Mucosa of rectum (tissue), 2 donors: ENCODE results near the gene CPNE5.

Experiments
- H3K27ac ChIP-seq, 2 donors: one replicate each; pipeline ENCODE4 v1.7.0; 2013; ENCODE audit warnings: inconsistent platforms in 2 of 2, low read depth in 2 of 2, low read length in 2 of 2
- H3K27me3 ChIP-seq, 2 donors: one replicate each; pipeline ENCODE4 v1.7.0; 2013; ENCODE audit warnings: low read length in 2 of 2; ENCODE audit not compliant: control insufficient read depth in 2 of 2, insufficient read depth in 2 of 2
- H3K36me3 ChIP-seq, 2 donors: one replicate each; pipeline ENCODE4 v1.7.0; 2013; ENCODE audit warnings: low read length in 2 of 2; ENCODE audit not compliant: control insufficient read depth in 2 of 2, insufficient read depth in 2 of 2
- H3K4me1 ChIP-seq, 2 donors: one replicate each; pipeline ENCODE4 v1.7.0; 2013; ENCODE audit warnings: low read length in 2 of 2, mild to moderate bottlenecking in 1 of 2; ENCODE audit not compliant: control insufficient read depth in 2 of 2, insufficient read depth in 2 of 2
- H3K4me3 ChIP-seq, 2 donors: one replicate each; pipeline ENCODE4 v1.7.0; 2013; ENCODE audit warnings: low read length in 2 of 2
- H3K9ac ChIP-seq, 2 donors: one replicate each; pipeline ENCODE4 v1.7.0; 2013; ENCODE audit warnings: low read length in 2 of 2, low read depth in 1 of 2, mild to moderate bottlenecking in 1 of 2
- H3K9me3 ChIP-seq, 2 donors: one replicate each; pipeline ENCODE4 v1.7.0; 2013; ENCODE audit warnings: low read length in 2 of 2; ENCODE audit not compliant: control insufficient read depth in 2 of 2
- donor health status: healthy.
- donor health status: Normal muscosa, but diverticular disease.

CPNE5 gene

GRCh38 chr6:36703982-36704381, 135.3 kb downstream of the CPNE5 start:
- Histone ChIP-seq H3K27ac (no peak overlapping the region), H3K4me1 (peaks cover 0 to 4% of the 10 kb centered on the region in 2 donors), H3K9me3 (no peaks in the 10 kb centered on the region)

GRCh38 chr6:36703081-36703606, 136.1 kb downstream of the CPNE5 start:
- no peak overlapping the region for H3K4me3 ChIP-seq
- H3K27ac ChIP-seq, result no peak overlapping the region

More at GRCh38 chr6:36703982-36704381, 135.3 kb downstream of the CPNE5 start:
- Histone ChIP-seq H3K9ac (no peak overlapping the region), H3K4me3 (no peak overlapping the region), H3K36me3 (no peaks in the 10 kb centered on the region), H3K27me3 (no peaks in the 10 kb centered on the region)

GRCh38 chr6:36702656-36703055, 136.6 kb downstream of the CPNE5 start:
- Histone ChIP-seq H3K27ac (no peak overlapping the region), H3K9me3 (no peaks in the 10 kb centered on the region), H3K4me3 (no peak overlapping the region), H3K4me1 (peaks cover 0 to 6% of the 10 kb centered on the region in 2 donors), H3K36me3 (no peaks in the 10 kb centered on the region), H3K9ac (no peak overlapping the region), H3K27me3 (no peaks in the 10 kb centered on the region)

More at GRCh38 chr6:36703081-36703606, 136.1 kb downstream of the CPNE5 start:
- H3K27me3 ChIP-seq, result no peaks in the 10 kb centered on the region
- peaks cover 0 to 6% of the 10 kb centered on the region in 2 donors for H3K4me1 ChIP-seq
- no peaks in the 10 kb centered on the region for H3K9me3 ChIP-seq
- no peak overlapping the region for H3K9ac ChIP-seq
- H3K36me3 ChIP-seq, result no peaks in the 10 kb centered on the region

GRCh38 chr6:36701401-36701991, 137.7 kb downstream of the CPNE5 start:
- no peak overlapping the region for H3K4me3 ChIP-seq
- H3K27me3 ChIP-seq, result no peaks in the 10 kb centered on the region
- H3K9ac ChIP-seq, result no peak overlapping the region
- no peaks in the 10 kb centered on the region for H3K36me3 ChIP-seq
- peaks cover 0 to 6% of the 10 kb centered on the region in 2 donors for H3K4me1 ChIP-seq
- no peaks in the 10 kb centered on the region for H3K9me3 ChIP-seq
- H3K27ac ChIP-seq, result no peak overlapping the region

- no peaks in the 10 kb centered on the region for H3K9me3 ChIP-seq
- no peak overlapping the region for H3K27ac ChIP-seq
- no peaks in the 10 kb centered on the region for H3K27me3 ChIP-seq
- H3K4me3 ChIP-seq, result no peak overlapping the region
- no peak overlapping the region for H3K9ac ChIP-seq
- no peaks in the 10 kb centered on the region for H3K36me3 ChIP-seq
- peaks cover 0 to 6% of the 10 kb centered on the region in 2 donors for H3K4me1 ChIP-seq
Measured at GRCh38 chr6:36700831-36701230, 138.4 kb downstream of the CPNE5 start.

DNA sequence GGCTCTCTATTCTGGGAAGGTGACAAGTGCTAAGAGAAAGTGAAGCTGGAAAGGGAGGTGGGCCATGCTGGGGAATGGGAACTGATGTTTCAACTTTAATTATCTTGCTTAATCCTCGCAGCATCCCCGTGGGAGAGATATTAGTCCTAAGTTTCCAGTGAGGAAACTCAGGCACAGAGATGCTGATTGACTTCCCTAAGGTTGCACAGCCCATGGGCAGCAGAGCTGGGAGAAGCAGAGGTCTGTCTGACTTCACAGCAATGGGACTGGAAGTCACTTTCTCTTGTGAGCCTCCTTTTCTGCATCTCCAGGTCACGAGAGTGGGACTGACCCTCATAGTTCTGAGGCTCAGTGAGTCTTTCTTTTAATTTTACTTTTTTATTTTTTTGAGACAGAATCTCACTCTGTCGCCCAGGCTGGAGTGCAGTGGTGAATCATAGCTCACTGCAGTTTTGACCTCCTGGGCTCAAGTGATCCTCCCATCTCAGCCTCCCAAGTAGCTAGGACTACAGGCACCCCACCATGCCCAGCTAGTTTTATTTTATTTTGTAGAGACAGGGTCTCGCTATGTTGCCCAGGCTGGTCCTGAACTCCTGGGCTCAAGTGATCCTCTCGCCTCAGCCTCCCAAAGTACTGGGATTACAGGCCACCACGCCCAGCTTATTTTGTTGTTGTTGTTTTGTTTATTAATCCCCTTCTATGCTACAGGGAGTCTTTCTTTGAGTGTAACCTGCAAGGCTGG, 139.0 kb downstream of the CPNE5 start:
- Histone ChIP-seq H3K4me3 (no peak overlapping the region), H3K9me3 (no peaks in the 10 kb centered on the region), H3K27me3 (no peaks in the 10 kb centered on the region), H3K9ac (no peak overlapping the region), H3K4me1 (peaks cover 0 to 6% of the 10 kb centered on the region in 2 donors), H3K36me3 (no peaks in the 10 kb centered on the region), H3K27ac (no peak overlapping the region)

DNA sequence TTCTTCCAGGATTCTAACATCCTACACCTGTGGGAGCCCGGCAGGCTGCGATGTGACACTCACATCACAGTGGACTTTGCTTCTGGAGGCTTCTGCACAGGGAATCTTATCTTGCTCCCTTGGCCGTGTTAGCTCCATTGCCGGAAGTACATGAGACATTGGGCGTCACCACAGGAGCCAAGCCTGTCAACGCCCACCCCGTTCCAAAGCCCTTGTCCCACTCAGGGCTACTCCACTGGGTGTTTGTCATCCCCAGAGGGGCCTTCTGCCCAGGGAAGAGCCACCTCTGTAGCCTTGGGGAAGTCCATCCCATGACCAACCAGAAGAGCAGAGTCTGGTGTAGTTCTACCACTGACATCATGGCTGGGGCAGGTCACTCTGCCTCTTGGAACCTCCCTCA, 139.9 kb downstream of the CPNE5 start:
- Histone ChIP-seq H3K9ac (no peak overlapping the region), H3K4me1 (peaks cover 0 to 6% of the 10 kb centered on the region in 2 donors), H3K36me3 (no peaks in the 10 kb centered on the region), H3K9me3 (no peaks in the 10 kb centered on the region), H3K27me3 (no peaks in the 10 kb centered on the region), H3K27ac (peak overlapping the region in 1 of 2 donors; percentile 31), H3K4me3 (no peak overlapping the region)

DNA sequence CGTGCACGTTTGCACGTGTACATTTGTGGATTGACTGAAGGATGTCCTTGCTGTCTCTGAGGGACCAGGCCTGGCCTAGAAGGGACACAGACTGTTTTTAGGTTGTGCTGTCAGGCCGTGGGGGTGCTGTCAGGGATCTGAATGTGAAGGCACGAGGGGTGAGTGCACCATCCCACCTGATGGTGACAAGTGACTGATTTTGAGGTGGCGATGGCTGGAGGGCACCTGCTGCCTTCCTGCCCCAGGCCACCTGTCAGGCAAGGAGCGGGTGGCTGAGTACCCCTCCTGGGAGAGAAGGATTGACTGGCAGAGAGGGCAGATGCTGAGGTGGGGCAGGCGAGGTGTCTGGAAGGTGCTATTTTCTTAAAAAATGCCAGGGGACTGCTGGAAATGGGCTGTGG, 140.4 kb downstream of the CPNE5 start:
- peak overlapping the region in 1 of 2 donors; percentile 31 for H3K27ac ChIP-seq
- H3K9ac ChIP-seq, result no peak overlapping the region
- no peak overlapping the region for H3K4me3 ChIP-seq
- no peaks in the 10 kb centered on the region for H3K36me3 ChIP-seq
- H3K27me3 ChIP-seq, result no peaks in the 10 kb centered on the region
- H3K4me1 ChIP-seq, result peaks cover 0 to 6% of the 10 kb centered on the region in 2 donors
- no peaks in the 10 kb centered on the region for H3K9me3 ChIP-seq

DNA sequence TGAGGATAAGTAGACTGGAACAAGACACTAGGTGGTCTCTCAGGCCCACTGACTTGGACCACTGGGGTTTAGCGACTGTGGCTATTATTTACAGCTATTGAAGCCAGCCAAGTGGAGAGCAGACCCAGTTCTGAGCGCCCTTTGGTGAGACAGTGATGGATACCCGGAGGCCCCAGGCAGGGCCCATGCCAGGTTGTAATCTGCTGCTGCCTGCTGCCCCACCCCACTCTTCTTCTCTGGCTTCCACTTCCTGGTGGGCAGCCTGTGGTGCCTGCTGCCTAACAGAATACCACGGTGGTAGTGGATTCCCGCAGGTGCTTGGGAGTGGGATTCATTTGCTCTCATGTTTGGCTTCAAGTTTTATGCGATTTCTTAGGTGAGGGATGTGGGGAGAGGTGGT, 141.0 kb downstream of the CPNE5 start:
- H3K9ac ChIP-seq, result peak overlapping the region in 1 of 2 donors; percentile 47
- peaks cover 0 to 6% of the 10 kb centered on the region in 2 donors for H3K4me1 ChIP-seq
- peak overlapping the region in 1 of 2 donors; percentile 37 for H3K4me3 ChIP-seq
- H3K27me3 ChIP-seq, result no peaks in the 10 kb centered on the region
- H3K9me3 ChIP-seq, result no peaks in the 10 kb centered on the region
- no peaks in the 10 kb centered on the region for H3K36me3 ChIP-seq
- H3K27ac ChIP-seq, result no peak overlapping the region

DNA sequence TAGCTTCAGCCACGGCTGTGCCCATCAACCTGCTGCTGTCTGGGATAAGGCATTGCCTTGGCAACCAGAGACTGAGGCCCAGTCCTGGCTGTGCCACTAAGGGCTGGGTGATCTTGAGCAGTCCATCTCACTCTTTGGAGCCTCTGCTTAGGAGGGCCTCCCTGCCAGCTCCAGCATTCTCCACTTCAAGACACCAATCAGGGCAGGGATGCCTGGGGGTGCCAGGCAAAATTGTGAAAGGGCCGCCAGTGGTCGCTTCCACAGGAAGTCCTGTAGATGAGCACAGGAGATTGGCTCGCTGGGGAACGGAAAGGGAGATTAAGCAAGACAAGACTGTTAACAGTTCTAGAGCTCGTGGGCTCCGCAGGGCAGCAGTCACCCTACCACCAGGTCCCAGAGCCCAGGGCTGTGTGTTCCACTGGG, 141.8 kb downstream of the CPNE5 start, which contains the start of gene RAB44:
Gene RAB44 (plus strand): TSS at position 346 of the 423 bp plus-strand sequence. CDS start 6,410 bp downstream, outside the sequence.
- Histone ChIP-seq H3K9ac (peak within 1 kb of the TSS in 1 of 2 donors; percentile 47), H3K36me3 (no peaks in the 10 kb centered on the region), H3K9me3 (no peaks in the 10 kb centered on the region), H3K27ac (no peak within 1 kb of the TSS), H3K4me1 (peaks cover 5 to 9% of the 10 kb centered on the region in 2 donors), H3K27me3 (no peaks in the 10 kb centered on the region), H3K4me3 (peak within 1 kb of the TSS in 1 of 2 donors; percentile 37)
